ENCODE measurements around the gene DPCD.

- no peak for TF ChIP-seq POLR2A (IDR thresholded peaks at IDR 0.05)
- TF ChIP-seq, protein P1, sequence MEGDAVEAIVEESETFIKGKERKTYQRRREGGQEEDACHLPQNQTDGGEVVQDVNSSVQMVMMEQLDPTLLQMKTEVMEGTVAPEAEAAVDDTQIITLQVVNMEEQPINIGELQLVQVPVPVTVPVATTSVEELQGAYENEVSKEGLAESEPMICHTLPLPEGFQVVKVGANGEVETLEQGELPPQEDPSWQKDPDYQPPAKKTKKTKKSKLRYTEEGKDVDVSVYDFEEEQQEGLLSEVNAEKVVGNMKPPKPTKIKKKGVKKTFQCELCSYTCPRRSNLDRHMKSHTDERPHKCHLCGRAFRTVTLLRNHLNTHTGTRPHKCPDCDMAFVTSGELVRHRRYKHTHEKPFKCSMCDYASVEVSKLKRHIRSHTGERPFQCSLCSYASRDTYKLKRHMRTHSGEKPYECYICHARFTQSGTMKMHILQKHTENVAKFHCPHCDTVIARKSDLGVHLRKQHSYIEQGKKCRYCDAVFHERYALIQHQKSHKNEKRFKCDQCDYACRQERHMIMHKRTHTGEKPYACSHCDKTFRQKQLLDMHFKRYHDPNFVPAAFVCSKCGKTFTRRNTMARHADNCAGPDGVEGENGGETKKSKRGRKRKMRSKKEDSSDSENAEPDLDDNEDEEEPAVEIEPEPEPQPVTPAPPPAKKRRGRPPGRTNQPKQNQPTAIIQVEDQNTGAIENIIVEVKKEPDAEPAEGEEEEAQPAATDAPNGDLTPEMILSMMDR (IDR thresholded peaks at IDR 0.05) = no peak
- no peak for TF ChIP-seq EP300 (IDR thresholded peaks at IDR 0.05)
- TF ChIP-seq POLR2AphosphoS5 (IDR thresholded peaks at IDR 0.05) = no peak
Measured at GRCh38 chr10:101623528-101623927, 35.4 kb downstream of the DPCD start.

Measured in gastroesophageal sphincter (tissue), 3 donors.